Measurements from ENCODE around the gene CWC22. TPM values are rescaled to one million over a fixed set of nuclear protein-coding genes. Genes with fewer than 3 reads are reported as not detected.

Gene CWC22
- total and polyA plus RNA-seq, 2 of the 13 experiments (the other 11 are each of a cell fraction or from before 2014, with no cell fraction given), result 5.7 to 29.2 TPM

GRCh38 chr2:180003073-180003472 is 4.0 kb downstream of the CWC22 start:
- no peak for TF ChIP-seq ZNF512B (CRISPR knock-in tag; IDR thresholded peaks at IDR 0.05; ENCODE audit: borderline replicate concordance)
- TF ChIP-seq ZFAT (CRISPR knock-in tag; conservative IDR thresholded peaks at IDR 0.05), result no peak
- TF ChIP-seq CREB3 (CRISPR knock-in tag; IDR thresholded peaks at IDR 0.05), result no peak
- TF ChIP-seq SMAD1 (CRISPR knock-in tag; IDR thresholded peaks at IDR 0.05; ENCODE audit: borderline replicate concordance, low read depth), result no peak
- no peak for TF ChIP-seq ZHX2 (IDR thresholded peaks at IDR 0.05; ENCODE audit: low read depth)
- no peak for TF ChIP-seq ZHX2 (CRISPR knock-in tag; IDR thresholded peaks at IDR 0.05; ENCODE audit: borderline replicate concordance)
- TF ChIP-seq SRY (CRISPR knock-in tag; IDR thresholded peaks at IDR 0.05), result no peak
- no peak for TF ChIP-seq ZBTB39 (CRISPR knock-in tag; IDR thresholded peaks at IDR 0.05)
- TF ChIP-seq ZNF33A (CRISPR knock-in tag; IDR thresholded peaks at IDR 0.05; ENCODE audit: borderline replicate concordance), result no peak
- TF ChIP-seq ZNF713 (CRISPR knock-in tag; IDR thresholded peaks at IDR 0.05), result no peak
- no TSS peak for BruUV-seq (replicated peaks)
- Histone ChIP-seq H3K4me2 (ENCODE audit: low read depth, low read length) (no peak overlapping the region), H3K4me1 (ENCODE audit: insufficient read depth, low read length) (peaks cover 33% of the 10 kb centered on the region), H3K4me3 (replicated peaks in 1 of 3; ENCODE audit: insufficient read depth in 1 of 3, low read depth in 2 of 3, low read length in 3 of 3) (no peak overlapping the region), H3K27ac (ENCODE audit: extremely low read length, insufficient read depth, low read length) (no peak overlapping the region), H4K20me1 (ENCODE audit: insufficient read depth, low read length) (no peaks in the 10 kb centered on the region), H3K9me3 (ENCODE audit: low read length) (no peaks in the 10 kb centered on the region), H3K27me3 (ENCODE audit: control insufficient read depth in 1 of 2, insufficient read depth in 2 of 2, low read length in 2 of 2) (no peaks in the 10 kb centered on the region; a peak in 1 of 5 replicates), H3K9ac (ENCODE audit: insufficient read depth, low read depth, low read length) (no peak overlapping the region), H3K36me3 (replicated peaks in 1 of 2; ENCODE audit: control insufficient read depth in 1 of 2, insufficient read depth in 2 of 2, low read length in 2 of 2) (no peaks in the 10 kb centered on the region; a peak in 2 of 5 replicates), H2AFZ (ENCODE audit: low read length) (no peak overlapping the region), H3K79me2 (ENCODE audit: insufficient read depth, low read length) (peaks cover 78% of the 10 kb centered on the region)
- CTCF ChIA-PET (ENCODE audit: low intra/inter-chr PET ratio, low total read pairs), result no interaction called here
- ATAC-seq (no peak), FAIRE-seq (no peak), DNase-seq (ENCODE audit: low spot score) (no peak)
- in situ Hi-C loops (cut with HindIII; ENCODE audit: extremely low pct_ligation_motif_present, low pct_unique_long_range_greater_than_20kb) (no loop called here), intact Hi-C loops (cut with micrococcal nuclease; ENCODE audit: unreplicated experiment) (loop anchor here (10.0 kb wide), 1 partner anchor 982 kb away; the partner anchor contains the start of gene UBE2E3)
- POLR2A ChIA-PET, result no interaction called here
- 100% methylated on average over 1 of the region's 1 CpG for WGBS (ENCODE audit: low lambda C conversion rate)
